Suprapubic skin (tissue), 4 donors: ENCODE results near the gene CDH1. TPM values are rescaled to one million over a fixed set of nuclear protein-coding genes. Genes with fewer than 3 reads are reported as not detected.

Experiments
- DNase-seq, 2 donors: peaks; one replicate each; pipeline ENCODE4 v3.0.0-alpha.2; 2019; ENCODE audit warnings: low spot score in 2 of 2
- H3K27ac ChIP-seq: fragments of 200-600 bp; sonication (generic); one replicate; pipeline ENCODE4 v1.5.1; 2019
- H3K27me3 ChIP-seq: fragments of 200-600 bp; sonication (generic); one replicate; pipeline ENCODE4 v1.5.1; 2019
- H3K36me3 ChIP-seq: fragments of 200-600 bp; sonication (generic); one replicate; pipeline ENCODE4 v1.5.1; 2019
- H3K4me1 ChIP-seq: fragments of 200-600 bp; sonication (generic); one replicate; pipeline ENCODE4 v1.5.1; 2019
- H3K4me3 ChIP-seq: fragments of 200-600 bp; sonication (generic); one replicate; pipeline ENCODE4 v1.5.1; 2019; ENCODE audit warnings: mild to moderate bottlenecking
- H3K9me3 ChIP-seq: fragments of 200-600 bp; sonication (generic); one replicate; pipeline ENCODE4 v1.5.1; 2019
- CTCF ChIP-seq, 2 donors: fragments of 200-600 bp in 1 of 2; fragments of 450-650 bp in 1 of 2; sonication (generic) in 1 of 2; IDR thresholded peaks; one replicate each; pipeline ENCODE4 v1.5.1; 2016 to 2019; ENCODE audit warnings: antibody characterized with exemption in 2 of 2, mild to moderate bottlenecking in 1 of 2, moderate library complexity in 1 of 2
- EP300 ChIP-seq: sonication (generic); formaldehyde crosslinking; IDR thresholded peaks from one replicate; pipeline ENCODE4 v1.6.1; 2017; ENCODE audit warnings: antibody characterized with exemption
- POLR2A ChIP-seq, 2 donors: fragments of 450-650 bp; IDR thresholded peaks; one replicate each; pipeline ENCODE4 v1.6.1; 2017; ENCODE audit warnings: antibody characterized with exemption in 2 of 2, mild to moderate bottlenecking in 2 of 2, moderate library complexity in 2 of 2
- POLR2AphosphoS5 ChIP-seq, 3 donors: sonication (generic); formaldehyde crosslinking; IDR thresholded peaks; one replicate each; pipeline ENCODE4 v1.6.1; 2017; ENCODE audit warnings: antibody characterized with exemption in 3 of 3
- WGBS: methylation state at CpG from one replicate; pipeline ENCODE4 v1.1.5; 2018; 5-methylcytosine and 5-hydroxymethylcytosine counted together
- total RNA-seq, 4 donors: library from RNA; depleted of rRNA; stranded (reverse); fragments of >200 nt; gene quantifications; one replicate each; pipeline ENCODE4 v1.1.0, GENCODE V29; 2016

CDH1 gene
- total RNA-seq, 4 donors from 2014 or later: 175 to 248 (median 223) TPM

GRCh38 chr16:68857479-68857878, 120.4 kb downstream of the CDH1 start:
- H3K27me3 ChIP-seq: no peaks in the 10 kb centered on the region
- H3K36me3 ChIP-seq: peaks cover 24% of the 10 kb centered on the region
- H3K4me1 ChIP-seq: peaks cover 3% of the 10 kb centered on the region
- no peak overlapping the region for H3K27ac ChIP-seq
- 95% methylated on average over 1 of the region's 1 CpG for WGBS
- no peaks in the 10 kb centered on the region for H3K9me3 ChIP-seq
- no peak overlapping the region for H3K4me3 ChIP-seq
- DNase-seq: no peak
- TF ChIP-seq EP300 (no peak), POLR2AphosphoS5 (IDR thresholded peaks at IDR 0.05) (no peak)

GRCh38 chr16:68859828-68860227, 122.7 kb downstream of the CDH1 start:
- H3K4me3 ChIP-seq: no peak overlapping the region
- H3K4me1 ChIP-seq: peaks cover 3% of the 10 kb centered on the region
- DNase-seq: no peak
- no peaks in the 10 kb centered on the region for H3K9me3 ChIP-seq
- WGBS: 97% methylated on average over 4 of the region's 4 CpGs
- no peak overlapping the region for H3K27ac ChIP-seq
- peaks cover 43% of the 10 kb centered on the region for H3K36me3 ChIP-seq
- H3K27me3 ChIP-seq: no peaks in the 10 kb centered on the region
- no peak for TF ChIP-seq POLR2AphosphoS5 (IDR thresholded peaks at IDR 0.05)
- TF ChIP-seq EP300: no peak
- TF ChIP-seq POLR2A (IDR thresholded peaks at IDR 0.05): no peak
- TF ChIP-seq CTCF (IDR thresholded peaks at IDR 0.05): no peak

- H3K36me3 ChIP-seq: peaks cover 43% of the 10 kb centered on the region
- peaks cover under 1% of the 10 kb centered on the region for H3K4me1 ChIP-seq
- no peaks in the 10 kb centered on the region for H3K9me3 ChIP-seq
- WGBS: 91% methylated on average over 15 of the region's 15 CpGs
- no peak for DNase-seq
- H3K4me3 ChIP-seq: no peak overlapping the region
- no peaks in the 10 kb centered on the region for H3K27me3 ChIP-seq
- TF ChIP-seq CTCF (IDR thresholded peaks at IDR 0.05): no peak
- no peak for TF ChIP-seq EP300
- H3K27ac ChIP-seq: no peak overlapping the region
These were observed 124.1 kb downstream of the CDH1 start for GRCh38 chr16:68860978-68861892.

GRCh38 chr16:68866933-68867332, 129.8 kb downstream of the CDH1 start:
- Histone ChIP-seq H3K36me3 (peaks cover 33% of the 10 kb centered on the region), H3K27ac (no peak overlapping the region), H3K4me1 (no peaks in the 10 kb centered on the region), H3K9me3 (no peaks in the 10 kb centered on the region), H3K27me3 (no peaks in the 10 kb centered on the region), H3K4me3 (no peak overlapping the region)
- WGBS: 95% methylated on average over 6 of the region's 6 CpGs
- DNase-seq: no peak
- TF ChIP-seq POLR2A (IDR thresholded peaks at IDR 0.05) (no peak), POLR2AphosphoS5 (IDR thresholded peaks at IDR 0.05) (no peak), EP300 (no peak), CTCF (IDR thresholded peaks at IDR 0.05) (no peak)

GRCh38 chr16:68869492-68870088, 132.5 kb downstream of the CDH1 start:
- Histone ChIP-seq H3K4me1 (no peaks in the 10 kb centered on the region), H3K9me3 (no peaks in the 10 kb centered on the region), H3K27me3 (no peaks in the 10 kb centered on the region), H3K27ac (no peak overlapping the region), H3K4me3 (no peak overlapping the region), H3K36me3 (peaks cover 19% of the 10 kb centered on the region)
- no peak for DNase-seq
- TF ChIP-seq POLR2AphosphoS5 (IDR thresholded peaks at IDR 0.05) (no peak), CTCF (IDR thresholded peaks at IDR 0.05) (no peak), EP300 (no peak), POLR2A (IDR thresholded peaks at IDR 0.05) (no peak)
- 88% methylated on average over 4 of the region's 4 CpGs for WGBS
